ENCODE data around the gene ENTREP1.
"Not testable (repeated sequence)": the region's sequence is repeated elsewhere in the genome, so short reads cannot be mapped to it uniquely, and the experiment has no call there.

Gene ENTREP1, protein sequence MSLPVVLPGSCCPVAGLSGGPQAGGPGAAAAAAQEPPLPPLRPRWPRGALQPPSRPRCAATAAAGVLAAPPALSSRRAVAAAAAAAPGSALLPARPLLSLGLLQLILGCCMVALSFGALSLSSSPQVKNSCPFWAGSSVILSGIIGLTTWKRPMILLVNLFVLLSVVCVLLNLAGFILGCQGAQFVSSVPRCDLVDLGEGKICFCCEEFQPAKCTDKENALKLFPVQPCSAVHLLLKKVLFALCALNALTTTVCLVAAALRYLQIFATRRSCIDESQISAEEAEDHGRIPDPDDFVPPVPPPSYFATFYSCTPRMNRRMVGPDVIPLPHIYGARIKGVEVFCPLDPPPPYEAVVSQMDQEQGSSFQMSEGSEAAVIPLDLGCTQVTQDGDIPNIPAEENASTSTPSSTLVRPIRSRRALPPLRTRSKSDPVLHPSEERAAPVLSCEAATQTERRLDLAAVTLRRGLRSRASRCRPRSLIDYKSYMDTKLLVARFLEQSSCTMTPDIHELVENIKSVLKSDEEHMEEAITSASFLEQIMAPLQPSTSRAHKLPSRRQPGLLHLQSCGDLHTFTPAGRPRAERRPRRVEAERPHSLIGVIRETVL

DNA sequence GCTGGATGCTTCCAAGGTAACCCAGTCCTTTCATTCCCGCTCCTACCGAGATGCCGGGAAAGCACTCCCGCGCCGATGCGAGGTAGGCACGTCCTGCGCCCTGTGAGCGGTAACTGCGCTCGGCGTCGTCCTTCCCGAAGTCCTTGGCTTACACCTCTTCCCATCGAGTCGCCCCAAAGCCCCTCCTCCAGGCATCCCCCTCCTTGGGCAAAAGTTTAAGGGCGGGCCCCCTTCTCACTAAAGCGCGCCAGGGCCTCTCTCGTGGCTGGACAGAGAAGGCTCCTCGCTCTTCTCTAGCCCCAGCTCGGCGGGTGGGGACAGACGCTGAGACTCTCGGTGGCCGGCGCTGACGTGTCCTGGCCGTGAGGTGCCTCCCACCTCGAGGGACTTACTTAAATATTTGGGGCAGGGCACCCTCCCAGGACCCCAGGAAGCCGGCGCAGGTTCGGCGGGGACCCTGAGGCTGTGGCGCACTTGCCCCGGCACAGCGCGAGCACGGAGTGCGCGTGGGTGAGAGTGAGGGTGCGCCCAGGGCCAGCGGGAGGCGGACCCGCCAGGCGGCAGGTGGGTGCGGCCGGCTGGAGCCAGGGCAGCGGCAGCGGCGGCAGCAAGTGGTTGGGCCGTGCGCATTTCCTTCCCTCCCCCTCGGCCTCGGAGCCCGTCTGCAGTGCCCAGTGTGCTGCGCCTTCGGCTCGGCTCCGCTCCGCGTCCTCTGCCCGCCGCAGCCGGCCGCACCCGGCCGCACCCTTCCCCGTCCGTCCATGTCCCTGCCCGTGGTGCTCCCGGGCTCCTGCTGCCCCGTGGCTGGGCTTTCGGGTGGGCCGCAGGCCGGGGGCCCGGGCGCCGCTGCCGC, at the start of gene ENTREP1:
Gene ENTREP1, plus strand, starts transcription at position 667 of the 853 bp plus-strand sequence. Its CDS starts 95 bp downstream, at position 762.
- peak; percentile 4 for DNase-seq

DNA sequence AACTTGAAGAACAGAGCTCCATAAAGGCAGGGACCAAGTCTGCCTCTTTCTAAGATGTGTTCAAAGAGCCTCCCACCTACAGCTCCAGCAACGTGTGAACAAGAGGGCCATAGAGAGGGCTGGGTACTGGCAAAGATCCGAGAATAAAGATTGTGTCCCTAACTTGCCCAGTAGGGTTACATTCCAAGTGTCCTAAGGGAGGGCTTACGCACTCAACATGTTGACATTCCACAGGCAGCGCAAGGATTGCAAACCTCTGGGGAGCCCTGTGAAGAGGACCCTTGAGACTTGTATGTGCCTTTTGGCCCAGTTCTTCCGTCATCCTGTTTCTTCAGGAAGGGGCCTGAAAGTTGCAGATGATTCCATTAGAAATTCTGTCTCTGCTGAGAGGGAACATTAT, 48.2 kb upstream of the ENTREP1 start:
- no peak for DNase-seq

GRCh38 chr9:69279084-69279731, 45.8 kb upstream of the ENTREP1 start:
- DNase-seq, result peak; percentile 49

- DNase-seq, result no peak
Measured at GRCh38 chr9:69279733-69280132, 45.3 kb upstream of the ENTREP1 start.

- DNase-seq, result no peak
Measured at GRCh38 chr9:69283003-69283402, 42.0 kb upstream of the ENTREP1 start.

GRCh38 chr9:69292078-69292477, 32.9 kb upstream of the ENTREP1 start:
- DNase-seq, result no peak

GRCh38 chr9:69293156-69293555, 31.9 kb upstream of the ENTREP1 start:
- DNase-seq, result no peak

- no peak for DNase-seq
Measured at GRCh38 chr9:69295872-69296552, 29.0 kb upstream of the ENTREP1 start.

- no peak for DNase-seq
Measured at GRCh38 chr9:69297300-69297980, 27.6 kb upstream of the ENTREP1 start.

- no peak for DNase-seq
Measured at GRCh38 chr9:69299315-69299714, 25.7 kb upstream of the ENTREP1 start.

DNA sequence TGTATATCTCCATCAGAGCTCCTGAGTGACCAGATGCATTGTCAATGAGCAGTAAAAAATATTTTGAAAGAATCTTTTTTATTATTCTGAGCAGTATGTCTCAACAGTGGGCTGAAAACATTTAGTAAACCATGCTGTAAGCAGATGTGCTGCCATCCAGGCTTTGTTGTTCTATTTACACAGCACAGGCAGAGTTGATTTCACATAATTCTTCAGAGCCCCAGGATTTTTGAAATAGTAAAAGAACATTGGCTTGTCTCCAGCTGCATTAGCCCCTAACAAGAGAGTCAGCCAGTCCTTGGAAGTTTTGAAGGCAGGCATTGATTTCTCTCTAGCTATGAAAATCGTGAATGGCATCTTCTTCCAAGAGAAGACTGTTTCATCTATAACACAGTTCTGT, 25.2 kb upstream of the ENTREP1 start:
- no peak for DNase-seq

- no peak for DNase-seq
Measured at GRCh38 chr9:69303331-69303730, 21.7 kb upstream of the ENTREP1 start.

GRCh38 chr9:69306895-69307445, 18.0 kb upstream of the ENTREP1 start:
- not testable (repeated sequence) for DNase-seq

DNA sequence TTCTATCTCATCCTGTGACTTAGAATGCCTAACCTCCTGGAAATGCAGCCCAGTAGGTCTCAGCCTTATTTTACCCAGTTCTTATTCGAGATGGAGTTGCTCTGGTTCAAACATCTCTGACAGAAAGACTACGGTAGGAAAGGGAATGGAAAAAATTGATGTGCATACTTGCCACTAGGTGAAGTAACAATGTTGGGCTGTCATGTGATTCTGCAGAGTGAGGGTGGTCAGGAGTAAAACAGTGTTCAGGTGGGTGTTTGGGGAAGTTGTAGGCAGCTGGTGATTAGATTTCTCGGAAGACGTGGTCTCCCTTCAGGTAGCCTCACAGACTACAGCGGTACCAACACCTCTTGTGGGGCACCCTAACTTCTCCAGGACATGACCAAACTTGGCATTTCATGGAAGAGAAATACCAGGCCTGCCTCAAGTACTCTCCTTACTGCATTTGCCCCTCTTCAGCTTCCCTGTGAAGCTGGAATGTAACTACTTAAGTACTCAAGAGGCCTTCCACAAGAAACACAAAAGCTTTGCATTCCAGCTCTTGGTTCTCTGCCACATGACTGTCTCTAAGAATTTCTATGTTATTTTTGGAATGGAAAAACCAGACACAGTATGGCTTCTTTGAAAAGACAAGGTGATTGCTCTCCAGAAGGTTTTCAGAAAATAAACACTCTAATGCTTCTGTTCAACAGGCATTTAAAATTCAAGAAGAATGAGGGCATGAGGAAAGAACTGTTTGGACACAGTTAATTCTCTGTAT, 17.4 kb upstream of the ENTREP1 start:
- no peak for DNase-seq

DNA sequence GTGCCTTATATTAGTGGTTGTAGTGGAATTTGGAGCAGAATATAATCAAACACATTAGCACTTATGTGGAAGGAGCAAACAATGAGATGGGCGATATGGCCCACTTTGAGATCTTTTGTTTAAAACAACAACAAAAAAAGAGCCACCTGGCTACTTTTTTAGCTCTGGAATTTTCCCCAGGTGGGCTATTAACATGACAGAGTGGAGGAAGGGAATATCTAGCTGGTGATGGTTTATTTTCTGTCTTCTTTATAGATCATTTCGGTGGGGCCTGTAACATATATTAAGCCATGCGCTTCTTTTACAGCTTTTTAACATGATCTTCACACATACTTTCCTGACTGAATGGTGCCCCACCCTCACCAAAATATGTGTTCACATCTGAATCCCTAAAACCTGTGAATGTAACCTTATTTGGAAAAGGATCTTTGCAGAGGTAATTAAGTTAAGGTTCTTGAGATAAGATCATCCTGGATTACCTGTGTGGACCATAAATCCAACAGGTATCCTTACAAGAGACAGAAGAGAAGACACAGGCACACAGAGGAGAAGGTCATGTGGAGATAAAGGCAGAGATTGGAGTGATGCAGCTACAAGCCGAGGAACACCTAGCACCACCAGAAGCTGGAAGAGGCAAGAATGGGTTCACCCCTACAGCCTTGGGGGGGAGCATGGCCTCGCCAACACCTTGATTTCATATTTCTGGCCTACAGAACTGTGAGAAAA, 16.6 kb upstream of the ENTREP1 start:
- no peak for DNase-seq

GRCh38 chr9:69313175-69313574, 11.8 kb upstream of the ENTREP1 start:
- no peak for DNase-seq

- DNase-seq, result no peak
Measured at GRCh38 chr9:69314547-69314946, 10.5 kb upstream of the ENTREP1 start.

DNA sequence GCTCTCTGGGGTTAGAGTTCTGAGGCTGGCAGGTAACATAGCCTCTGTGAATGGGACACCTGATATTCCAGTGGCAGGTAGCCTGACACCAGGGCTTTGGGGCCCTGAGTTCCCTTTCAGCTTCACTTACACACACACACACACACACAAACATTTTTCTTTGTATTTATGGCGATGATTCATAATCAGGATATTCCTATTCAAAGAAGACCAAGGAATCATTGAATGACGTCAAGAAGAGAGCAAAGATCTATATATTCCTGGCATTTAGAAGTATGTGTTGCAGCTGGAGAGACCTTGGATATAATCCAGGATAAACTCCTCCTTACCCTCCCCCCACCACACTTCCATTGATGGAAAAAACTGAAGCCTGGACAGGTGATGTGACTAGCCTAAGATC, 7.9 kb upstream of the ENTREP1 start:
- no peak for DNase-seq

- DNase-seq, result peak; percentile 60
Measured at GRCh38 chr9:69317894-69318293, 7.1 kb upstream of the ENTREP1 start.

Measured in activated CD4-positive, alpha-beta T cell treated with anti-CD3 and anti-CD28 coated beads for 48 hours (primary cell).